CD4-positive, alpha-beta T cell treated with Interleukin-6 at 100 ng/mL for 8 hours (primary cell): ENCODE results near the gene PJA2.
"Not testable (repeated sequence)": the region's sequence is repeated elsewhere in the genome, so short reads cannot be mapped to it uniquely, and the experiment has no call there.

Experiments
- DNase-seq: peaks from one replicate; pipeline ENCODE4 v3.0.0-alpha.2; 2020; ENCODE audit warnings: mixed read lengths, low spot score

The PJA2 gene

GRCh38 chr5:109307951-109308350 is 101.8 kb downstream of the PJA2 start:
- DNase-seq = no peak

- no peak for DNase-seq
These were observed 102.3 kb downstream of the PJA2 start for GRCh38 chr5:109307456-109307855.

GRCh38 chr5:109305352-109305751 is 104.4 kb downstream of the PJA2 start:
- DNase-seq = no peak

DNA sequence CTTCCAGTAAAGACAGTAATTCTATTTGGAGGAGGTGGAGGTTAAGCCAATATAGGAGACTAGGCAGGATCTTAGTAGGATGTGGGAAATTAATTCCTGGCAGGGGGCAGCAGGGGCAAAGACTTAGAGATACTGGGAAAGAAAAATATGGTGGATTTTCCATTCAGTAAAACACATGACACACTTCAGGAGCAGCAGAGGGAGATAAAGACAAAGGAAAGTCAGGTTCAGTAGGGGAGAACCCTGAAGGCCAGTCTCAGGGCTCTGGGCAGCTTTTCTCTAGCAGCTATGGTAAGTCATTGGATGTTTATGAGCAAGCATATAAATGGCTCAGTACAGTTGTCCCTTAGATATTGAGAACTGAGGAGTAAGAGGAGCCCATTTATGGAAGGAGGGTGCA is 105.5 kb downstream of the PJA2 start:
- no peak for DNase-seq

- no peak for DNase-seq
These were observed 109.4 kb downstream of the PJA2 start for GRCh38 chr5:109300367-109300766.

DNA sequence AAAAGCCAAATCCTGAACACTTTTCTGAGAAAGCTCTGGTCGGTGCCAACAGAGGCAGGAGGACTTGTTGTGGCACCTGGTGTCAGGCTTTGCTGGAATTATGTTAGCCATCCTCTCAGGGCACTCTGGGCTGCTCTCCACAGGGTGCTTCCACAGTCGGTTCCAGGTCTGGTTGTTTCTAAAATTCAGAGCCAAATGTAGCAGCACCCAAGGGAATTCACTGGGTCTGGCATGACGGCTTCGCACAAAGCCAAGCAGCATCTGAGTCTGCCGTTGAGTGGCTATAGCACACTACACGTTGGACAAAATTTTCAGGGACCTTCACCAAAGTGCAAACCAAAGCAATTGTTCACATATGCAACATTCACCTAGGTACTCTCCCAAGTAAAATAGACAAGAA is 110.2 kb downstream of the PJA2 start:
- no peak for DNase-seq

GRCh38 chr5:109298794-109299193 is 111.0 kb downstream of the PJA2 start:
- DNase-seq = no peak

GRCh38 chr5:109297900-109298299 is 111.9 kb downstream of the PJA2 start:
- DNase-seq = no peak

- no peak for DNase-seq
These were observed 118.7 kb downstream of the PJA2 start for GRCh38 chr5:109291090-109291489.

DNA sequence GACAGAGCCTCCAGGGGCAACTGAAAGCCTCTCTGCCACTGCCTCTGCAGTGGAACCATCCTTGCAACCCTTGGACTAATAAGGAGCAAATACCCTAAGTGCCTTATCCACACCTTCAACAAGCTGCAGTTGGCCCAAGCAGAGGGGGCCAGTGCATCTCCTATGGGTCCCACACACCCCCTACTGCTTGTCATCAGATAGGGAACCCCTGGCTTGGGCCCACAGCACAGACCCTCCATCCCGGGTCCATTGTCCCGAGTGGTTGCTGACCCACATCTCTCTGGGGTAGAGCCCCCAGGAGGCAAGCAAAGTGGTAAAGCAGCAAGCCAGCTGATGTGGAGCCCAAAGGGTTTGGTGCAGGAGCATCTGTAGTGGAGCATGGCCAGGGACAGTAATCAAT is 119.5 kb downstream of the PJA2 start:
- DNase-seq = no peak

DNA sequence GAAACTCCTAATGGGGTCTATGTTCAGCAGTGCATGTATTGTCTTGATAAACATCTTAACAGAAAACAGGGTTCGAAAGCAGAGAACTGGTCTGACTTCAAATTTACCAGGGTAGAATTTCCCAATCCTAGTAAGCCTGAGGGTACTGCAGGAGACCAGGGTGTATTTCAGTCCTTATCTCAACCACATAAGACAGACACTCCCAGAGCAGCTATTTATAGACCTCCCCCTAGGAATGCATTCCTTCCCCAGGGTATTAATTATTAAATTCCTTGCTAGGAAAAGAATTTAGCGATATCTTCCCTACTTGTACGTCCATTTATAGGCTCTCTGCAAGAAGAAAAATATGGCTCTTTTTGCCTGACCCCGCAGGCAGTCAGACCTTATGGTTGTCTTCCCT is 123.1 kb downstream of the PJA2 start:
- not testable (repeated sequence) for DNase-seq
